Karpas-422 (cell line): ENCODE results near the gene CFAP206. TPM values are rescaled to one million over a fixed set of nuclear protein-coding genes. Genes with fewer than 3 reads are reported as not detected.
A peak's percentile ranks its signal among the peaks of the same experiment; 100 is the strongest.

Experiments used
- DNase-seq: peaks from one replicate; pipeline ENCODE4 v3.0.0-alpha.2; 2015
- H2AFZ ChIP-seq: fragments of 200-600 bp; sonication (generic); 2 replicates; pipeline ENCODE4 v1.6.1; 2014; ENCODE audit warnings: antibody characterized with exemption, low read length, mixed read lengths
- H3K27ac ChIP-seq: fragments of 200-600 bp; sonication (generic); 2 replicates; pipeline ENCODE4 v1.5.1; 2014; ENCODE audit warnings: mild to moderate bottlenecking, low read length, moderate library complexity
- H3K27me3 ChIP-seq: fragments of 200-600 bp; sonication (generic); 2 replicates; pipeline ENCODE4 v1.6.1; 2014; ENCODE audit warnings: low read length, mixed read lengths
- H3K36me3 ChIP-seq: fragments of 200-600 bp; sonication (generic); 2 replicates; pipeline ENCODE4 v1.6.1; 2014; ENCODE audit warnings: low read length, mixed read lengths; ENCODE audit not compliant: insufficient read depth
- H3K4me1 ChIP-seq: fragments of 200-600 bp; sonication (generic); 2 replicates; pipeline ENCODE4 v1.6.1; 2014; ENCODE audit warnings: mild to moderate bottlenecking, low read length, mixed read lengths
- H3K4me2 ChIP-seq: fragments of 200-600 bp; sonication (generic); 2 replicates; pipeline ENCODE4 v1.6.1; 2014; ENCODE audit warnings: low read length, low read depth, mild to moderate bottlenecking; ENCODE audit not compliant: poor library complexity, severe bottlenecking
- H3K4me3 ChIP-seq: fragments of 200-600 bp; sonication (generic); 2 replicates; pipeline ENCODE4 v1.5.1; 2014; ENCODE audit warnings: mild to moderate bottlenecking, antibody characterized with exemption, low read length, mixed read lengths
- H3K79me2 ChIP-seq: fragments of 200-600 bp; sonication (generic); 2 replicates; pipeline ENCODE4 v1.6.1; 2014; ENCODE audit warnings: mild to moderate bottlenecking, low read length, mixed read lengths
- H3K9ac ChIP-seq: fragments of 200-600 bp; sonication (generic); 2 replicates; pipeline ENCODE4 v1.6.0; 2014; ENCODE audit warnings: low read length
- H3K9me2 ChIP-seq: fragments of 200-600 bp; sonication (generic), shearing (Covaris generic); replicated peaks from 2 replicates; pipeline ENCODE4 v1.6.0; 2014; ENCODE audit warnings: mild to moderate bottlenecking, low read length, moderate library complexity; ENCODE audit not compliant: insufficient read depth
- H3K9me3 ChIP-seq: fragments of 300-700, 200-600 bp; sonication (generic); 2 replicates; pipeline ENCODE4 v1.6.1; 2014; ENCODE audit warnings: low read length, mixed read lengths
- H4K20me1 ChIP-seq: fragments of 200-600 bp; sonication (generic); 2 replicates; pipeline ENCODE4 v1.6.1; 2014; ENCODE audit warnings: mild to moderate bottlenecking, antibody characterized with exemption, low read length, low read depth; ENCODE audit not compliant: insufficient read depth
- total RNA-seq: library from RNA; depleted of rRNA; stranded (reverse); fragments of >200 nt; shearing (Covaris generic); gene quantifications from 2 replicates; pipeline ENCODE4 v1.2.3, GENCODE V29; 2014; ENCODE audit warnings: low replicate concordance

Gene CFAP206
- total RNA-seq, 1 experiment from 2014 or later: 1.8 TPM

GRCh38 chr6:87436435-87436834 lies 28.7 kb downstream of the CFAP206 start:
- no peaks in the 10 kb centered on the region for H3K9me2 ChIP-seq

GRCh38 chr6:87441711-87442110 lies 33.9 kb downstream of the CFAP206 start:
- no peak overlapping the region for H3K9ac ChIP-seq

More at GRCh38 chr6:87436435-87436834, 28.7 kb downstream of the CFAP206 start:
- H3K9ac ChIP-seq: no peak overlapping the region
- H2AFZ ChIP-seq: no peak overlapping the region
- H4K20me1 ChIP-seq: no peaks in the 10 kb centered on the region
- no peaks in the 10 kb centered on the region for H3K79me2 ChIP-seq
- H3K27ac ChIP-seq: no peak overlapping the region
- no peaks in the 10 kb centered on the region for H3K27me3 ChIP-seq
- H3K4me3 ChIP-seq: no peak overlapping the region
- no peaks in the 10 kb centered on the region for H3K9me3 ChIP-seq
- no peak overlapping the region for H3K4me2 ChIP-seq
- H3K4me1 ChIP-seq: no peaks in the 10 kb centered on the region
- DNase-seq: peak; percentile 88
- no peaks in the 10 kb centered on the region for H3K36me3 ChIP-seq

GRCh38 chr6:87444362-87444761 lies 36.6 kb downstream of the CFAP206 start:
- no peak for DNase-seq
- no peaks in the 10 kb centered on the region for H3K9me2 ChIP-seq
- no peak overlapping the region for H3K4me2 ChIP-seq
- H3K36me3 ChIP-seq: no peaks in the 10 kb centered on the region
- H3K79me2 ChIP-seq: no peaks in the 10 kb centered on the region
- H3K9me3 ChIP-seq: no peaks in the 10 kb centered on the region
- no peaks in the 10 kb centered on the region for H3K4me1 ChIP-seq
- H3K9ac ChIP-seq: no peak overlapping the region
- H2AFZ ChIP-seq: no peak overlapping the region
- H3K27ac ChIP-seq: no peak overlapping the region
- H4K20me1 ChIP-seq: no peaks in the 10 kb centered on the region
- no peak overlapping the region for H3K4me3 ChIP-seq
- no peaks in the 10 kb centered on the region for H3K27me3 ChIP-seq

More at GRCh38 chr6:87441711-87442110, 33.9 kb downstream of the CFAP206 start:
- Histone ChIP-seq H3K27ac (no peak overlapping the region), H3K9me3 (no peaks in the 10 kb centered on the region), H4K20me1 (no peaks in the 10 kb centered on the region), H3K4me2 (no peak overlapping the region), H3K4me1 (no peaks in the 10 kb centered on the region), H3K27me3 (no peaks in the 10 kb centered on the region), H3K79me2 (no peaks in the 10 kb centered on the region), H3K9me2 (no peaks in the 10 kb centered on the region), H3K36me3 (no peaks in the 10 kb centered on the region), H2AFZ (no peak overlapping the region), H3K4me3 (no peak overlapping the region)
- no peak for DNase-seq

- no peak overlapping the region for H2AFZ ChIP-seq
These were observed 57.3 kb downstream of the CFAP206 start for GRCh38 chr6:87465051-87465450.

GRCh38 chr6:87472525-87473418 lies 65.0 kb downstream of the CFAP206 start, which contains the start of gene SLC35A1:
Gene SLC35A1 (plus strand): TSS chr6:87472974. CDS start chr6:87473004, 30 bp downstream.
- peak; percentile 93 for DNase-seq
- peaks cover 35% of the 10 kb centered on the region for H3K4me1 ChIP-seq
- H3K27ac ChIP-seq: peak within 1 kb of the TSS; percentile 38; the same call in 1 of the 2 replicates
- peaks cover 36% of the 10 kb centered on the region for H3K79me2 ChIP-seq
- H2AFZ ChIP-seq: peak within 1 kb of the TSS; percentile 91
- no peaks in the 10 kb centered on the region for H4K20me1 ChIP-seq
- no peaks in the 10 kb centered on the region for H3K27me3 ChIP-seq
- H3K9me2 ChIP-seq: no peaks in the 10 kb centered on the region
- H3K9me3 ChIP-seq: no peaks in the 10 kb centered on the region
- H3K4me2 ChIP-seq: peak within 1 kb of the TSS; percentile 98
- peaks cover 1% of the 10 kb centered on the region; the same call in 1 of the 2 replicates for H3K36me3 ChIP-seq
- peak within 1 kb of the TSS; percentile 91 for H3K4me3 ChIP-seq
- H3K9ac ChIP-seq: peak within 1 kb of the TSS; percentile 86

More at GRCh38 chr6:87465051-87465450, 57.3 kb downstream of the CFAP206 start:
- no peaks in the 10 kb centered on the region for H3K4me1 ChIP-seq
- no peak overlapping the region for H3K4me2 ChIP-seq
- no peak for DNase-seq
- no peaks in the 10 kb centered on the region for H4K20me1 ChIP-seq
- no peak overlapping the region for H3K27ac ChIP-seq
- no peaks in the 10 kb centered on the region for H3K79me2 ChIP-seq
- H3K4me3 ChIP-seq: no peak overlapping the region
- no peak overlapping the region for H3K9ac ChIP-seq
- no peaks in the 10 kb centered on the region for H3K9me2 ChIP-seq
- no peaks in the 10 kb centered on the region for H3K27me3 ChIP-seq
- no peaks in the 10 kb centered on the region for H3K9me3 ChIP-seq
- no peaks in the 10 kb centered on the region for H3K36me3 ChIP-seq

- Histone ChIP-seq H2AFZ (peak overlapping the region; percentile 91), H3K9me2 (no peaks in the 10 kb centered on the region), H3K4me3 (peak overlapping the region; percentile 91), H4K20me1 (no peaks in the 10 kb centered on the region), H3K36me3 (peaks cover 6% of the 10 kb centered on the region; the same call in 1 of the 2 replicates), H3K4me2 (peak overlapping the region; percentile 98), H3K27ac (no peak overlapping the region), H3K27me3 (no peaks in the 10 kb centered on the region), H3K79me2 (peaks cover 38% of the 10 kb centered on the region), H3K4me1 (peaks cover 35% of the 10 kb centered on the region), H3K9ac (peak overlapping the region; percentile 86), H3K9me3 (no peaks in the 10 kb centered on the region)
- peak; percentile 83 for DNase-seq
These were observed 65.7 kb downstream of the CFAP206 start for GRCh38 chr6:87473419-87473903.

GRCh38 chr6:87481931-87482330 lies 74.2 kb downstream of the CFAP206 start:
- Histone ChIP-seq H3K9ac (no peak overlapping the region), H3K27me3 (no peaks in the 10 kb centered on the region), H4K20me1 (no peaks in the 10 kb centered on the region), H3K79me2 (peaks cover 23% of the 10 kb centered on the region), H3K4me3 (no peak overlapping the region), H3K4me2 (no peak overlapping the region), H3K27ac (no peak overlapping the region), H3K36me3 (peaks cover 6% of the 10 kb centered on the region; the same call in 1 of the 2 replicates), H3K9me3 (no peaks in the 10 kb centered on the region), H3K9me2 (no peaks in the 10 kb centered on the region), H2AFZ (no peak overlapping the region), H3K4me1 (no peaks in the 10 kb centered on the region)
- DNase-seq: no peak

- H3K4me1 ChIP-seq: no peaks in the 10 kb centered on the region
- no peaks in the 10 kb centered on the region for H3K9me2 ChIP-seq
- no peak overlapping the region for H3K27ac ChIP-seq
- H3K36me3 ChIP-seq: peaks cover 6% of the 10 kb centered on the region; the same call in 1 of the 2 replicates
- H3K9me3 ChIP-seq: no peaks in the 10 kb centered on the region
- H3K79me2 ChIP-seq: peaks cover 25% of the 10 kb centered on the region
- H2AFZ ChIP-seq: no peak overlapping the region
- no peaks in the 10 kb centered on the region for H4K20me1 ChIP-seq
- no peak overlapping the region for H3K9ac ChIP-seq
- no peak overlapping the region for H3K4me2 ChIP-seq
- H3K27me3 ChIP-seq: no peaks in the 10 kb centered on the region
- no peak overlapping the region for H3K4me3 ChIP-seq
- DNase-seq: no peak
These were observed 74.6 kb downstream of the CFAP206 start for GRCh38 chr6:87482366-87482765.
